Left ventricle myocardium inferior (tissue), 1 donor: ENCODE results near the gene ARHGEF38. TPM values are rescaled to one million over a fixed set of nuclear protein-coding genes. Genes with fewer than 3 reads are reported as not detected.

Source experiments
- DNase-seq: peaks from one replicate; pipeline ENCODE4 v3.0.0-alpha.2; 2020
- H3K27ac ChIP-seq: fragments of 200-600 bp; replicated peaks from 2 replicates; pipeline ENCODE4 v1.8.0; 2021
- H3K27me3 ChIP-seq: fragments of 200-600 bp; 2 replicates; pipeline ENCODE4 v1.8.0; 2021; ENCODE audit warnings: low read depth
- H3K36me3 ChIP-seq: fragments of 200-600 bp; 2 replicates; pipeline ENCODE4 v1.8.0; 2021
- H3K4me1 ChIP-seq: fragments of 200-600 bp; 2 replicates; pipeline ENCODE4 v1.8.0; 2021
- H3K4me3 ChIP-seq: fragments of 200-600 bp; 2 replicates; pipeline ENCODE4 v1.8.0; 2021; ENCODE audit warnings: mild to moderate bottlenecking, moderate library complexity
- H3K9me3 ChIP-seq: fragments of 200-600 bp; replicated peaks from 2 replicates; pipeline ENCODE4 v1.8.0; 2021
- intact Hi-C: fragments of 100-400 bp; cut with micrococcal nuclease; formaldehyde crosslinking; loops from one replicate; pipeline ENCODE4 v1.11.0; 2022
- total RNA-seq: library from RNA; stranded (reverse); fragmentation: NEBNext Ultra II Directional; extraction: Animal tissue kit (Norgen Biotek cat#: 25700); gene quantifications from one replicate; pipeline ENCODE4 v1.2.1, GENCODE V29; 2021
- TF ChIP-seq, protein P1 (sequence below): fragments of 200-600 bp; IDR thresholded peaks from 2 replicates; pipeline ENCODE4 v1.8.0; 2021; ENCODE audit warnings: antibody characterized with exemption, mild to moderate bottlenecking, borderline replicate concordance
- donor health status: DM: no; HTN: yes; CAD: no; lungs with severe emphysema.

Gene ARHGEF38
- total RNA-seq, 1 donor from 2014 or later: not detected

DNA sequence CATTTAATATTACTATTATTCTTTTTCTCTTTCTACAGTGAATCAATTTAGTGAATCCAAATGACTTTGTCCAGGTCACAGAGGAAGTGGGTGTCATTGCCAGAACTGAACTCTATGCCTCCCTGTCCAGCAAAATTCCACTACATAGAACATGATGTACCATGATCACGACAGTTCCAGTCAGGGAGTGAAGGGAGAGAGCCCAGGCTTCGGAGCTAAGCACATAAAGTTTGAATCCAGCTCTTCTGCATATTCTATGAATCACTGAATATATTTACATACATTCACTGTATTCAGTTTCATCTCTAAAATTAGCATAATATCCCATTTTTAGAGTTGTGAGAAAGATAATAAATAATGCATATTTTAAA lies 17.4 kb downstream of the ARHGEF38 start:
- H3K4me1 ChIP-seq: no peaks in the 10 kb centered on the region
- no peak overlapping the region for H3K4me3 ChIP-seq
- no peaks in the 10 kb centered on the region for H3K27me3 ChIP-seq
- TF ChIP-seq, protein P1, sequence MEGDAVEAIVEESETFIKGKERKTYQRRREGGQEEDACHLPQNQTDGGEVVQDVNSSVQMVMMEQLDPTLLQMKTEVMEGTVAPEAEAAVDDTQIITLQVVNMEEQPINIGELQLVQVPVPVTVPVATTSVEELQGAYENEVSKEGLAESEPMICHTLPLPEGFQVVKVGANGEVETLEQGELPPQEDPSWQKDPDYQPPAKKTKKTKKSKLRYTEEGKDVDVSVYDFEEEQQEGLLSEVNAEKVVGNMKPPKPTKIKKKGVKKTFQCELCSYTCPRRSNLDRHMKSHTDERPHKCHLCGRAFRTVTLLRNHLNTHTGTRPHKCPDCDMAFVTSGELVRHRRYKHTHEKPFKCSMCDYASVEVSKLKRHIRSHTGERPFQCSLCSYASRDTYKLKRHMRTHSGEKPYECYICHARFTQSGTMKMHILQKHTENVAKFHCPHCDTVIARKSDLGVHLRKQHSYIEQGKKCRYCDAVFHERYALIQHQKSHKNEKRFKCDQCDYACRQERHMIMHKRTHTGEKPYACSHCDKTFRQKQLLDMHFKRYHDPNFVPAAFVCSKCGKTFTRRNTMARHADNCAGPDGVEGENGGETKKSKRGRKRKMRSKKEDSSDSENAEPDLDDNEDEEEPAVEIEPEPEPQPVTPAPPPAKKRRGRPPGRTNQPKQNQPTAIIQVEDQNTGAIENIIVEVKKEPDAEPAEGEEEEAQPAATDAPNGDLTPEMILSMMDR: no peak
- H3K9me3 ChIP-seq: no peaks in the 10 kb centered on the region
- no peak overlapping the region for H3K27ac ChIP-seq
- DNase-seq: no peak
- intact Hi-C loops: no loop called here
- H3K36me3 ChIP-seq: no peaks in the 10 kb centered on the region

DNA sequence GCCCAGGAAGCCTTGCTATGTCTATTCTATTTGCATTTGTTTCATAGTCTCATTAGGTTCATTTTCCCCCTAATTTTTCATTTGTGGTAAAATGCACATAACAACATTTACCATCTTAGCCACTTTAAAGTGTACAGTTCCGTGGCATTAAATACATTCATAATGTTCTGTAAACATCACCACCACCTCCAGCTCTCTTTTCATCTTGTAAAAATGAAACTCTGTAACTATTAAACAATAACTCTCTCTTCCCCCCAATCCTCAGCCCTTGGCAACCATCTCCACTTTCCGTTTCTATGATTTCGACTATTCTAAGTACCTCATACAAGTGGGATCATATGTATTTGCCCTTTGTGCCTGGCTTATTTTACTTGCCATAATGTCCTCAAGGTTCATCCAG lies 19.9 kb downstream of the ARHGEF38 start:
- intact Hi-C loops: no loop called here
- TF ChIP-seq, protein P1: no peak
- no peaks in the 10 kb centered on the region for H3K27me3 ChIP-seq
- no peaks in the 10 kb centered on the region for H3K9me3 ChIP-seq
- H3K27ac ChIP-seq: no peak overlapping the region
- H3K4me3 ChIP-seq: no peak overlapping the region
- H3K4me1 ChIP-seq: no peaks in the 10 kb centered on the region
- DNase-seq: no peak
- H3K36me3 ChIP-seq: no peaks in the 10 kb centered on the region

DNA sequence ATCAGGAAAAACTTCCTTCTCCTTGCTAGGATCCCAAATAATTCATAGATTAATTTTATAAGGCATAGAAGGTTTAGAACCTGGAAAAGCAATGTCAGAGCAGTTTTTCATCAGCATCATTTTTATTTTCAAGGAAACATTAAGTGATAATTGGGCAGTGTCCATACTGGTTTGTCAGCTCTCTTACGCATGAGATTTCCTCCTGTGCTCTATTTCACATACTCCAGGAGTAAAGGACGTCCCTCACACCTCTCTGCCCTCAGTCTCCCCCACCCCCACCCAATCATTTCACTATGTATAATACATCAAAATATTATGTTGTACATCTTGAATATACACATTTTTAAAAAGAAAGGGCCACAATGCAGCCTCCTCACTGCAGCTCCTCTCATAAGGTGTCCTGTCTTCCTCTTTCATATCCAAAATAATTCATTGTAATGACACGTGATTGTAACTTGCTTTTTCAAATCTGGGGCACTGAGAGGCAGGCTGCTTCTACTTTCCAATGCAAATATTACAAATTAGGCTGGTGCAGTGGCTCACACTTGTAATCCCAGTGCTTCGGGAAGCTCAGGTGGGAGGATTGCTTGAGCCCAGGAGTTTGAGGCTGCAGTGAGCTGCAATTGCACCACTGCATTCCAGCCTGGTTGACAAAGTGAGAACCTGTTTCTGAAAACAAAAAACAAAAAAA lies 34.4 kb downstream of the ARHGEF38 start:
- H3K4me1 ChIP-seq: no peaks in the 10 kb centered on the region
- H3K36me3 ChIP-seq: no peaks in the 10 kb centered on the region
- TF ChIP-seq, protein P1: no peak
- DNase-seq: no peak
- no peak overlapping the region for H3K4me3 ChIP-seq
- no peak overlapping the region for H3K27ac ChIP-seq
- intact Hi-C loops: no loop called here
- no peaks in the 10 kb centered on the region for H3K27me3 ChIP-seq
- H3K9me3 ChIP-seq: no peaks in the 10 kb centered on the region

DNA sequence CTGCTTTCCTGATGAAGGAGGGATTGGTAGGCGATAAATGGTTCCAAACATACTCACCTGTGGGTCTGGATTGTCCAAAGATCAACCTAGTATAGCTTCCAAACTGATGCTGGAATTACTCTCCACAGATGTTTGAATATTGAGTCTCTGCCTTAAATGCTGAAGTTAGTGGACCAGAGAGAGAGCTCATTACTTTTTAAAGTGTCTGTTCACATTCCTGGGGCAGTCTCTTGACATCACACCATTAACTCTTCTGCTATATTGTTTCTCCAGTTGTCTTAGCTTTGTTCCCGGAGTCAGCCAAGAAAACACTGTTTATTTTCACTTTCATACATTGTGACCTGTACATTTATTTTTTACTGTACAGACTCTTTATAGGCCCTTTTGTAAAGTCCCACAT lies 35.4 kb downstream of the ARHGEF38 start:
- TF ChIP-seq, protein P1: no peak
- Histone ChIP-seq H3K4me1 (no peaks in the 10 kb centered on the region), H3K27ac (no peak overlapping the region), H3K9me3 (no peaks in the 10 kb centered on the region), H3K27me3 (no peaks in the 10 kb centered on the region), H3K36me3 (no peaks in the 10 kb centered on the region), H3K4me3 (no peak overlapping the region)
- intact Hi-C loops: no loop called here
- no peak for DNase-seq

GRCh38 chr4:105588252-105588651 lies 35.8 kb downstream of the ARHGEF38 start:
- no peak overlapping the region for H3K4me3 ChIP-seq
- H3K36me3 ChIP-seq: no peaks in the 10 kb centered on the region
- H3K9me3 ChIP-seq: no peaks in the 10 kb centered on the region
- TF ChIP-seq, protein P1: no peak
- H3K27ac ChIP-seq: no peak overlapping the region
- intact Hi-C loops: no loop called here
- no peaks in the 10 kb centered on the region for H3K4me1 ChIP-seq
- DNase-seq: no peak
- no peaks in the 10 kb centered on the region for H3K27me3 ChIP-seq
